Measurements from ENCODE around the gene ATP6V0C. TPM values are rescaled to one million over a fixed set of nuclear protein-coding genes. Genes with fewer than 3 reads are reported as not detected.

ATP6V0C gene
- total and polyA plus RNA-seq, 2 of the 13 experiments (the other 11 are each of a cell fraction or from before 2014, with no cell fraction given), result 10.4 to 20.1 TPM

DNA sequence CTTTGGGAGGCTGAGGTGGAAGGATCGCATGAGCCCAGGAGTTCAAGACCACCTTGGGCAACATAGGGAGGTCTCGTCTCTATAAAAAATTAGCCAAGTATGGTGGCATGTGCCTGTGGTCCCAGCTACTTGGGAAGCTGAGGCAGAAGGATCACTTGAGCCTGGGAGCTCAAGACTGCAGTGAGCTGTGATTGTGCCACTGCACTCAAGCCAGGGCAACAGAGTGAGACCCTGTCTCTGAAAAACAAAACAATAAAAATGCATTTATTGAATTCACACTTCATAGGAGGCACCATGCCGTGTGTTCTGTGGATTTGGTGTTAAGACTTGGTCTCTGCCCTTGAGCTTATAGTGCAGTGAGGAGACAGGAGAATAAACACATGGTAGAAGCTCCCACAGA, 36.4 kb upstream of the ATP6V0C start (continued):
- TF ChIP-seq, protein P1, sequence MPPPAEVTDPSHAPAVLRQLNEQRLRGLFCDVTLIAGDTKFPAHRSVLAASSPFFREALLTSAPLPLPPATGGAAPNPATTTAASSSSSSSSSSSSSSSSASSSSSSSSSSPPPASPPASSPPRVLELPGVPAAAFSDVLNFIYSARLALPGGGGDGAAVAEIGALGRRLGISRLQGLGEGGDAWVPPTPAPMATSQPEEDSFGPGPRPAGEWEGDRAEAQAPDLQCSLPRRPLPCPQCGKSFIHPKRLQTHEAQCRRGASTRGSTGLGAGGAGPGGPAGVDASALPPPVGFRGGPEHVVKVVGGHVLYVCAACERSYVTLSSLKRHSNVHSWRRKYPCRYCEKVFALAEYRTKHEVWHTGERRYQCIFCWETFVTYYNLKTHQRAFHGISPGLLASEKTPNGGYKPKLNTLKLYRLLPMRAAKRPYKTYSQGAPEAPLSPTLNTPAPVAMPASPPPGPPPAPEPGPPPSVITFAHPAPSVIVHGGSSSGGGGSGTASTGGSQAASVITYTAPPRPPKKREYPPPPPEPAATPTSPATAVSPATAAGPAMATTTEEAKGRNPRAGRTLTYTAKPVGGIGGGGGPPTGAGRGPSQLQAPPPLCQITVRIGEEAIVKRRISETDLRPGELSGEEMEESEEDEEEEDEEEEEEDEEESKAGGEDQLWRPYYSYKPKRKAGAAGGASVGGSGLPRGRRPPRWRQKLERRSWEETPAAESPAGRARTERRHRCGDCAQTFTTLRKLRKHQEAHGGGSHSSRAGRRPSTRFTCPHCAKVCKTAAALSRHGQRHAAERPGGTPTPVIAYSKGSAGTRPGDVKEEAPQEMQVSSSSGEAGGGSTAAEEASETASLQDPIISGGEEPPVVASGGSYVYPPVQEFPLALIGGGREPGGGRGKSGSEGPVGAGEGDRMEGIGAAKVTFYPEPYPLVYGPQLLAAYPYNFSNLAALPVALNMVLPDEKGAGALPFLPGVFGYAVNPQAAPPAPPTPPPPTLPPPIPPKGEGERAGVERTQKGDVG (CRISPR knock-in tag; IDR thresholded peaks at IDR 0.05; ENCODE audit: borderline replicate concordance), result no peak
- no peak for TF ChIP-seq KAT8 (CRISPR knock-in tag; IDR thresholded peaks at IDR 0.05)
- TF ChIP-seq, protein P2, sequence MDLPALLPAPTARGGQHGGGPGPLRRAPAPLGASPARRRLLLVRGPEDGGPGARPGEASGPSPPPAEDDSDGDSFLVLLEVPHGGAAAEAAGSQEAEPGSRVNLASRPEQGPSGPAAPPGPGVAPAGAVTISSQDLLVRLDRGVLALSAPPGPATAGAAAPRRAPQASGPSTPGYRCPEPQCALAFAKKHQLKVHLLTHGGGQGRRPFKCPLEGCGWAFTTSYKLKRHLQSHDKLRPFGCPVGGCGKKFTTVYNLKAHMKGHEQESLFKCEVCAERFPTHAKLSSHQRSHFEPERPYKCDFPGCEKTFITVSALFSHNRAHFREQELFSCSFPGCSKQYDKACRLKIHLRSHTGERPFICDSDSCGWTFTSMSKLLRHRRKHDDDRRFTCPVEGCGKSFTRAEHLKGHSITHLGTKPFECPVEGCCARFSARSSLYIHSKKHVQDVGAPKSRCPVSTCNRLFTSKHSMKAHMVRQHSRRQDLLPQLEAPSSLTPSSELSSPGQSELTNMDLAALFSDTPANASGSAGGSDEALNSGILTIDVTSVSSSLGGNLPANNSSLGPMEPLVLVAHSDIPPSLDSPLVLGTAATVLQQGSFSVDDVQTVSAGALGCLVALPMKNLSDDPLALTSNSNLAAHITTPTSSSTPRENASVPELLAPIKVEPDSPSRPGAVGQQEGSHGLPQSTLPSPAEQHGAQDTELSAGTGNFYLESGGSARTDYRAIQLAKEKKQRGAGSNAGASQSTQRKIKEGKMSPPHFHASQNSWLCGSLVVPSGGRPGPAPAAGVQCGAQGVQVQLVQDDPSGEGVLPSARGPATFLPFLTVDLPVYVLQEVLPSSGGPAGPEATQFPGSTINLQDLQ (CRISPR knock-in tag; IDR thresholded peaks at IDR 0.05), result no peak
- TF ChIP-seq SAFB2 (CRISPR knock-in tag; IDR thresholded peaks at IDR 0.05; ENCODE audit: borderline replicate concordance, low read depth), result no peak
- no peak for TF ChIP-seq FOXA1 (IDR thresholded peaks at IDR 0.05)
- TF ChIP-seq FOXA1 (CRISPR knock-in tag; IDR thresholded peaks at IDR 0.05), result no peak
- no peak for TF ChIP-seq ZNF556 (CRISPR knock-in tag; IDR thresholded peaks at IDR 0.05; ENCODE audit: borderline replicate concordance)
- 0 out of 2 replicates have a peak, but pooled peaks have one; percentile 8 for TF ChIP-seq FOXC1 (CRISPR knock-in tag; IDR thresholded peaks at IDR 0.05; ENCODE audit: borderline replicate concordance)
- no peak for TF ChIP-seq ZBTB7B (CRISPR knock-in tag; IDR thresholded peaks at IDR 0.05)
- TF ChIP-seq HNF4A (CRISPR knock-in tag; IDR thresholded peaks at IDR 0.05), result 0 out of 2 replicates have a peak, but pooled peaks have one; percentile 16
- TF ChIP-seq, protein P3, sequence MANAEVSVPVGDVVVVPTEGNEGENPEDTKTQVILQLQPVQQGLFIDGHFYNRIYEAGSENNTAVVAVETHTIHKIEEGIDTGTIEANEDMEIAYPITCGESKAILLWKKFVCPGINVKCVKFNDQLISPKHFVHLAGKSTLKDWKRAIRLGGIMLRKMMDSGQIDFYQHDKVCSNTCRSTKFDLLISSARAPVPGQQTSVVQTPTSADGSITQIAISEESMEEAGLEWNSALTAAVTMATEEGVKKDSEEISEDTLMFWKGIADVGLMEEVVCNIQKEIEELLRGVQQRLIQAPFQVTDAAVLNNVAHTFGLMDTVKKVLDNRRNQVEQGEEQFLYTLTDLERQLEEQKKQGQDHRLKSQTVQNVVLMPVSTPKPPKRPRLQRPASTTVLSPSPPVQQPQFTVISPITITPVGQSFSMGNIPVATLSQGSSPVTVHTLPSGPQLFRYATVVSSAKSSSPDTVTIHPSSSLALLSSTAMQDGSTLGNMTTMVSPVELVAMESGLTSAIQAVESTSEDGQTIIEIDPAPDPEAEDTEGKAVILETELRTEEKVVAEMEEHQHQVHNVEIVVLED (CRISPR knock-in tag; IDR thresholded peaks at IDR 0.05; ENCODE audit: borderline replicate concordance), result no peak
- TF ChIP-seq, protein P4, sequence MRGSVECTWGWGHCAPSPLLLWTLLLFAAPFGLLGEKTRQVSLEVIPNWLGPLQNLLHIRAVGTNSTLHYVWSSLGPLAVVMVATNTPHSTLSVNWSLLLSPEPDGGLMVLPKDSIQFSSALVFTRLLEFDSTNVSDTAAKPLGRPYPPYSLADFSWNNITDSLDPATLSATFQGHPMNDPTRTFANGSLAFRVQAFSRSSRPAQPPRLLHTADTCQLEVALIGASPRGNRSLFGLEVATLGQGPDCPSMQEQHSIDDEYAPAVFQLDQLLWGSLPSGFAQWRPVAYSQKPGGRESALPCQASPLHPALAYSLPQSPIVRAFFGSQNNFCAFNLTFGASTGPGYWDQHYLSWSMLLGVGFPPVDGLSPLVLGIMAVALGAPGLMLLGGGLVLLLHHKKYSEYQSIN (CRISPR knock-in tag; IDR thresholded peaks at IDR 0.05; ENCODE audit: borderline replicate concordance), result no peak
- no peak for TF ChIP-seq JDP2 (CRISPR knock-in tag; IDR thresholded peaks at IDR 0.05; ENCODE audit: borderline replicate concordance)
